ENCODE data around the gene UCK1.
"Not testable (repeated sequence)": the region's sequence is repeated elsewhere in the genome, so short reads cannot be mapped to it uniquely, and the experiment has no call there.

Gene UCK1

DNA sequence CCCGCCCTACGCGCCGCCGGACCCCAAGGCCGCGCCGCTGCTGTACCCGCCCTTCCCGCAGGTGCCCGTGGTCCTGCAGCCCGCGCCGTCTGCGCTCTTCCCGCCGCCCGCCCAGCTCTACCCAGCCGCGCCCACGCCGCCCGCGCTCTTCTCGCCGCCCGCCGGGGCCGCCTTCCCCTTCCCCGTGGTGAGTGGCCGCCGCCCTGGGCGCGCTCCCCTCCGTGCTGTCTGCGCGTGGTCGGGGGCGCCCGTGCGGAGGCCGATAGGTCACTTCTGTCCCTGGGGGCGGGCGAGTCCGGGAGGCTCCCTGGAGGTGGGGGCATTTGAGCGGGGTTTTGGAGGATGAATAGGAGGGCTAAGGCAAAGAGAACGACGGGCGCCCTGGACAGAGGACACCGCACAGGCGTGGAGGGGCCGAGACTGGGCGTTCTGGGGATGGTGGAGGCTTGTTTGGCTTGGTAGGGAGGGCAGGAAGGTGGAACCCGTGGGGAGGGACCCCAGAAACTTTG, 23.8 kb upstream of the UCK1 start:
- no peak for TF ChIP-seq PAX5 (IDR thresholded peaks at IDR 0.05; ENCODE audit: insufficient read depth, low read length, severe bottlenecking)
- TF ChIP-seq POU2F2 (IDR thresholded peaks at IDR 0.05; ENCODE audit: low read depth, low read length), result no peak
- no peak for TF ChIP-seq SPI1 (IDR thresholded peaks at IDR 0.05; ENCODE audit: low read depth, low read length)
- no peak for TF ChIP-seq POLR2AphosphoS5 (IDR thresholded peaks at IDR 0.05; ENCODE audit: low read depth, low read length)
- TF ChIP-seq TAF1 (IDR thresholded peaks at IDR 0.05; ENCODE audit: low read depth, low read length), result no peak
- TF ChIP-seq POLR2A (IDR thresholded peaks at IDR 0.05; ENCODE audit: low read depth, low read length), result no peak
- no peak for DNase-seq (ENCODE audit: insufficient read length, low spot score)
- no peak for FAIRE-seq

DNA sequence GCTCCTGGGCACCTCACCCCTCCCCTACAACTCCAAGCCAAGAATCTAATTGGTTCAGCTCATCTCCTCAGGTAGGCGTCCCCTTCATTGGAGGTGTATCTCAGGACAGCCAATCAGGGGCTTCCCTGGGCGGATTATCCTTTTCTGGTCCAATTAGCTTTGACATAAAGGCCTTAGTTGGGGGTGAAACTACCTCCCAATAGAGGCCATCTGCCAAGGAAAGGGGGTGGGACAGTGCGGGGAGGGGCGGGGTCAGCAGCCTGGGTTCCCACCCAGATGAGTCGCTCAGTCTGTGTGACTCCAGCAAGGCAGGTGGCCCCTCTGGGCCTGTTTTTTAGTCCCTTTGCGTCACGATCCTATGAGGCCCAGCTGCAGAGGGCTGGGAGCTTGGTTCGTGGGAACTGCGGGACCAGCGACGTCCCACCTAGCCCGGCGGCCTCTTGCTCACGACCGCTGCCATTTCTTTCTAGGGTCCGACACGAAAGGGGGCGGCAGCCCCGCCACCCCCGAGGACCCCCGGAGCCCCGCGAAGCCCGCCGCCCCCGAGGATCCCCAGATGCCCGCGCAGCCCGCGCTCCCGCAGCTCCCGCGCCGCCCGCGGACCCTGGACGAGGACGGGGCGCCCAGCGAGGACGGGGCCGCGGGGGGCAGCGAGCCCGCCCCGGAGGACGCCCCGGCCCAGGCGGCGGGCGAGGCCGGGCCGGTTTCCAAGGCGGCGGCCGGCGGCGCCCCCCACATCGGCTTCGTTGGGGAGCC, 23.2 kb upstream of the UCK1 start:
- DNase-seq (ENCODE audit: insufficient read length, low spot score), result no peak
- no peak for TF ChIP-seq PAX5 (IDR thresholded peaks at IDR 0.05; ENCODE audit: insufficient read depth, low read length, severe bottlenecking)
- TF ChIP-seq SPI1 (IDR thresholded peaks at IDR 0.05; ENCODE audit: low read depth, low read length), result no peak
- TF ChIP-seq POU2F2 (IDR thresholded peaks at IDR 0.05; ENCODE audit: low read depth, low read length), result no peak
- TF ChIP-seq POLR2A (IDR thresholded peaks at IDR 0.05; ENCODE audit: low read depth, low read length), result no peak
- no peak for TF ChIP-seq POLR2AphosphoS5 (IDR thresholded peaks at IDR 0.05; ENCODE audit: low read depth, low read length)
- TF ChIP-seq TAF1 (IDR thresholded peaks at IDR 0.05; ENCODE audit: low read depth, low read length), result no peak

DNA sequence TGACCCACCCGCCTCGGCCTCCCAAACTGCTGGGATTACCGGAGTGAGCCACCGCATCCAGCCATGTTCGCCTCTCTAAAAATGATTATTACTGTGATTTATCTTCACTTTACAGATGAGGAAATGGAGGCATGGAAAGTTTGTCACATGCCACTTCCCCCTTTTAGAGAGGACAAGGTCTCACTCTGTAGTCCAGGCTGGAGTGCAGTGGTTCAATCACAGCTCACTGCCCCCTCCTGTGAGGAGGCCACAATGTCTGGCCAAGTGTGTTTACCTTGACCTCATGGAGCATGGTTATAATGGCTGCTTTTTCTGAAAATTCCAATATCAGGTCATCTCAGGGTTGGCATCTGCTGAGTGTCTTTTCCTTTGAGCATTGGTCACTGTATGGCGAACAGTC, 21.0 kb upstream of the UCK1 start:
- TF ChIP-seq POLR2AphosphoS5 (IDR thresholded peaks at IDR 0.05; ENCODE audit: low read depth, low read length) (no peak), SPI1 (IDR thresholded peaks at IDR 0.05; ENCODE audit: low read depth, low read length) (no peak), POLR2A (IDR thresholded peaks at IDR 0.05; ENCODE audit: low read depth, low read length) (no peak), POU2F2 (IDR thresholded peaks at IDR 0.05; ENCODE audit: low read depth, low read length) (no peak), PAX5 (IDR thresholded peaks at IDR 0.05; ENCODE audit: insufficient read depth, low read length, severe bottlenecking) (no peak), TAF1 (IDR thresholded peaks at IDR 0.05; ENCODE audit: low read depth, low read length) (no peak)
- FAIRE-seq (no peak), DNase-seq (ENCODE audit: insufficient read length, low spot score) (no peak)

More for the DNA sequence above, 23.2 kb upstream of the UCK1 start:
- FAIRE-seq, result no peak

DNA sequence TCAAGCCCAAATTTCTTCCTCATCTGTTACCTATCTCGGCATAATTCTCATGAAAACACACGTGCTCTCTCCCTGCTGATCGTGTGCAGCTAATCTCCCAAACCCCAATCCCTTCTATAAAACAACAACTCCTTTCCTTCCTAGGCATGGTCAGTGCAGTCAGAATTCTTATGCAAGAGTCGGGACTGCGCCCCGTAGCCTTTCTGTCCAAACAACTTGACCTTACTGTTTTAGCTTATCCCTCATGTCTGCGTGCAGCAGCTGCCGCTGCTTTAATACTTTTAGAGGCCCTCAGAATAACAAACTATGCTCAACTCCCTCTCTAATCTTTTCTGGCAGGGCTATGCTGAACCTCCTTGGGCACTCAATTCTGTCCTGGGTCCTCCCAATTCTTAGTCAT, 19.4 kb upstream of the UCK1 start:
- not testable (repeated sequence) for FAIRE-seq; DNase-seq (ENCODE audit: insufficient read length, low spot score)

DNA sequence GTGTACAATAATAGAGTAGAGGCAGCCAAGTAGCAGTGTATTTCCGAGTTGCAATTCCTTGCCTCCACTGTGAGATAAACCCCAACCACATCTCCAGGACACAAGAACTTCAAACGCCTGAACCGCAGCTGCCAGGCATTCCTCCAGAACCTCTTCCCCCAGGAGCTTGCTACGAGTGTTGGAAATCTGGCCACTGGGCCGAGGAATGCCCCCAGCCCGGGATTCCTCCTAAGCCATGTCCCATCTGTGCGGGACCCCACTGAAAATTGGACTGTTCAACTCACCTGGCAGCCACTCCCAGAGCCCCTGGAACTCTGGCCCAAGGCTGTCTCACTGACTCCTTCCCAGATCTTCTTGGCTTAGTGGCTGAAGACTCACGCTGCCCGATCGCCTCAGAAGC, 18.1 kb upstream of the UCK1 start:
- FAIRE-seq; DNase-seq (ENCODE audit: insufficient read length, low spot score): not testable (repeated sequence)

DNA sequence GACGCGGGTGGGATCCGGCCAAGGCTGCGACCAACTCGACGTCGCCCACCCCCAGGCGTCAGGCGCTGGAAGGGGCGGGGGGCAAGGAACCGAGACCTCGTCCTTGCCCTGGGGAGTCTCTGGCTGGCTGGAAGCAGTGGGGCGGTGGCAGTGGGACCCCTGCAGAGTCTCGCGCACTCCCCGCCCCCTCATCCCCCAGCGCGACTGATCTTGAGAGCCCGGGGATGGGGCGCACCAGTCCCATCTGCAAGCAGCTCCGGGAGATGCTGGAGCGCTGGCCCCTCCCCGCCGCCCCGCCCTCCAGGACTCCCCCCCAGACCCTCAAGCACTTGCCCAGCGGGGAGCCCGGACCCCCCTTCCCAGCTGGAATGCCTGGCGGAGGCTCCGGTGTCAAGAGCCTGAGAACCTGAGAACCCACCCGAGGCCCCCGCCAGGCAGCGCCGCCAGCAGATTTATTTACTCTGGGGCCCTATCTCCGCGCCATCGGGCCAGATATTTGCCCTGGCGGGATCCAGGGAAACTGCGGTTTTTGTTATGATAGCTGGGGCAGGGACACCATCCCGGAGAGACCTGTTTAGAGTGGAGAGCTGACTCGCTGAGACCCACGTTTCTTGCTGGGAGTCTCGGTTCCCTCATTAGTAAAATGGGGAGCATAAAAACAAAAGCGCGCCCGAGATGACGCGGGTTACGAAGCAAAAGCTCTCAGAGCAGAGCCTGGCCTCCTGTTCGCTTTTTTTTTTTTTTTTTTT, 15.4 kb upstream of the UCK1 start:
- no peak for DNase-seq (ENCODE audit: insufficient read length, low spot score)
- no peak for FAIRE-seq
- TF ChIP-seq SPI1 (IDR thresholded peaks at IDR 0.05; ENCODE audit: low read depth, low read length), result no peak
- no peak for TF ChIP-seq POLR2AphosphoS5 (IDR thresholded peaks at IDR 0.05; ENCODE audit: low read depth, low read length)
- TF ChIP-seq PAX5 (IDR thresholded peaks at IDR 0.05; ENCODE audit: insufficient read depth, low read length, severe bottlenecking), result no peak
- no peak for TF ChIP-seq POU2F2 (IDR thresholded peaks at IDR 0.05; ENCODE audit: low read depth, low read length)
- TF ChIP-seq POLR2A (IDR thresholded peaks at IDR 0.05; ENCODE audit: low read depth, low read length), result no peak
- TF ChIP-seq TAF1 (IDR thresholded peaks at IDR 0.05; ENCODE audit: low read depth, low read length), result no peak

DNA sequence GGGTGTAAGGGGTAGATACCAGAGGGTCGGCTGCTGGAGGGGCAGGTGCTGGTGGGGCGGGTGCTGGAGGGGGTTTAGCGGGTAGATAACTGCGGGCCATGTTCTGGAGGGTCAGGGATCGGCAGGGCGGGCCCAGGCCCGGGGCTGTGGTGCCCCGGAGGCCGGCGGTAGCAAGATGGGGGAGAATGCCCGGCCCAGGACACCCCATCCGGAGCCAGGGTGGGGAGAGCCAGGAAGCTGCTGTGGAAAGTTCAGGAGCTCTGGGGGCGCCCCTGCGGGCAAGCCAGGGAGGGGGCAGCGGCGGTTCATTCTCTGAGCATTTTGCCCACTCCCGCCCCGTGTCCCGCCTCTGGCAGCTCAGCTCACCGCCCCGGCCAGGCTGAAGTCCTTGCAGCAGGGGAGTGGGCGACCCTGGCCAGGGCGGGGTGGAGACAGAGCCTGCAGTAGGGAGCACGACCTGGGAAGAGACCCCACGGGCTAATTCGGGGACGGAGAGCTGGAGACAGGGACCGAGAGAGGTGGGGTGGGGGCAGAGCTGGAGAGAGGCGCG, 14.8 kb upstream of the UCK1 start:
- FAIRE-seq, result no peak
- TF ChIP-seq POLR2AphosphoS5 (IDR thresholded peaks at IDR 0.05; ENCODE audit: low read depth, low read length), result no peak
- no peak for TF ChIP-seq SPI1 (IDR thresholded peaks at IDR 0.05; ENCODE audit: low read depth, low read length)
- no peak for TF ChIP-seq POLR2A (IDR thresholded peaks at IDR 0.05; ENCODE audit: low read depth, low read length)
- no peak for TF ChIP-seq PAX5 (IDR thresholded peaks at IDR 0.05; ENCODE audit: insufficient read depth, low read length, severe bottlenecking)
- TF ChIP-seq POU2F2 (IDR thresholded peaks at IDR 0.05; ENCODE audit: low read depth, low read length), result no peak

DNA sequence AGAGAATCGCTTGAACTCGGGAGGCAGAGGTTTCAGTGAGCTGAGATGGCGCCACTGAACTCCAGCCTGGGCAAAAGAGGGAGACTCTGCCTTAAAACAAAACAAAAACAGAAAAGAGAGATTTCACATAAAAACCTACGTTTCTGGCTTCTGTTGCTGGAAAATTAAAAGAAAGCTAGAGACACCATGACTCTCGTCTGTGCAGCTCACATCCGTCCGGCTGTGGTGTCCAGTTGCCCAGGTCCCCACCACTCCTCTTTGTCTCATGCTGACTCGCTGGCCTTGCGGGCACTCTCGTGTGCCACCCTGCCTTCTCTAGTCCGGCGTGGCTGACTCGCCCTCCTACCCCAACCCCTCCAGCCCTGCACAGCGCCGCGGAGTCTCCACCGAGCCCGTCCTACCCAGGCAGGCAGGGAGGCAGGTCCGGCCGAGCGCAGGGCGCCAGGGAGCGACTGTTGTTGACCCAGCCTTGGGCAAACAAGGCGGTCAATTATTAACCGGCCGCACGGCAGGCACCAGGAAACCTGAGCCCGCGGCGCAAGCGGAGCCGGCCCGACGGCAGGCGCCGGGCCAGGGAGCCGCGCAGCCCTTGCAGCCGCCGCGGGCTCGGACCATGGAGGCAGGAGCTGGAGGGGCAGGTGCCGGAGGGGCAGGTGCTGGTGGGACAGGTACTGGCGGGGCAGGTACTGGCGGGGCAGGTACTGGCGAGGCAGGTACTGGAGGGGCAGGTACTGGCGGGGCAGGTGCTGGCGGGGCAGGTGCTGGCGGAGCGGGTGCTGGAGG, 14.1 kb upstream of the UCK1 start, which contains the start of gene PRRT1B:
Gene PRRT1B (plus strand): TSS at position 521 of the 783 bp plus-strand sequence. CDS start 93 bp downstream, at position 614.
- DNase-seq (ENCODE audit: insufficient read length, low spot score) (no peak), FAIRE-seq (no peak)
- TF ChIP-seq PAX5 (IDR thresholded peaks at IDR 0.05; ENCODE audit: insufficient read depth, low read length, severe bottlenecking) (no peak), POLR2A (IDR thresholded peaks at IDR 0.05; ENCODE audit: low read depth, low read length) (no peak), POLR2AphosphoS5 (IDR thresholded peaks at IDR 0.05; ENCODE audit: low read depth, low read length) (no peak), POU2F2 (IDR thresholded peaks at IDR 0.05; ENCODE audit: low read depth, low read length) (no peak), TAF1 (IDR thresholded peaks at IDR 0.05; ENCODE audit: low read depth, low read length) (no peak), SPI1 (IDR thresholded peaks at IDR 0.05; ENCODE audit: low read depth, low read length) (no peak)

More for the DNA sequence above, 14.8 kb upstream of the UCK1 start:
- DNase-seq (ENCODE audit: insufficient read length, low spot score), result no peak

DNA sequence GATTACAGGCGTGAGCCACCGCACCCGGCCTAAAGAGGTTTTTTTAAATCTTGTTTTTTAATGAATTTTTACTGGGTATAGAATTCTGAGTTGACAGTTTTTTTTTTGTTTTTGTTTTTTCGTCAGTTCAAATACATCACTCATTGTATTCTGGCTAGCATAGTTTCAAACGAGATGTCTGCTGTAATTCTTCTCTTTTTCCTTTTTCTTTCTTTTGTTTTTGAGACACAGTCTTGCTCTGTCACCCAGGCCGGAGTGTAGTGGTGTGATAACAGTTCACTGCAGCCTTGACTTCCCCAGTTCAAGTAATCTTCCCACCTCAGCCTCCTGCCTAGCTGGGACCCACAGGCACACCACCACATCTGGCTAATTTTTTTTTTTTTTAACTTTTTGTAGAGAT, 12.1 kb upstream of the UCK1 start:
- TF ChIP-seq PAX5 (IDR thresholded peaks at IDR 0.05; ENCODE audit: insufficient read depth, low read length, severe bottlenecking), result no peak
- TF ChIP-seq POLR2AphosphoS5 (IDR thresholded peaks at IDR 0.05; ENCODE audit: low read depth, low read length), result no peak
- no peak for TF ChIP-seq POU2F2 (IDR thresholded peaks at IDR 0.05; ENCODE audit: low read depth, low read length)
- no peak for TF ChIP-seq POLR2A (IDR thresholded peaks at IDR 0.05; ENCODE audit: low read depth, low read length)
- no peak for TF ChIP-seq SPI1 (IDR thresholded peaks at IDR 0.05; ENCODE audit: low read depth, low read length)
- no peak for TF ChIP-seq TAF1 (IDR thresholded peaks at IDR 0.05; ENCODE audit: low read depth, low read length)
- FAIRE-seq, result no peak
- DNase-seq (ENCODE audit: insufficient read length, low spot score), result no peak

Data from GM12891 (cell line).